GM10266 (cell line): ENCODE data around the gene TMC3.

Experiments used
- DNase-seq: peaks from one replicate; pipeline ENCODE4 v3.0.0; 2012; ENCODE audit errors: extremely low spot score
- CTCF ChIP-seq: IDR thresholded peaks from 2 replicates; pipeline ENCODE4 v1.5.1; 2012; ENCODE audit warnings: mild to moderate bottlenecking, low read depth; ENCODE audit not compliant: control insufficient read depth, insufficient read depth; ENCODE audit errors: missing control alignments

Gene TMC3

GRCh38 chr15:81304226-81304625 lies 69.8 kb downstream of the TMC3 start:
- DNase-seq = no peak
- TF ChIP-seq CTCF = no peak

GRCh38 chr15:81303244-81304225 lies 70.5 kb downstream of the TMC3 start:
- DNase-seq = no peak
- no peak for TF ChIP-seq CTCF

GRCh38 chr15:81302701-81303109 lies 71.3 kb downstream of the TMC3 start:
- no peak for TF ChIP-seq CTCF
- DNase-seq = no peak

- TF ChIP-seq CTCF = no peak
- peak; percentile 49 for DNase-seq
Observed at GRCh38 chr15:81301815-81302399, 72.1 kb downstream of the TMC3 start.

- no peak for TF ChIP-seq CTCF
- DNase-seq = no peak
Observed at GRCh38 chr15:81301385-81301784, 72.6 kb downstream of the TMC3 start.

GRCh38 chr15:81299630-81300273 lies 74.3 kb downstream of the TMC3 start:
- TF ChIP-seq CTCF = no peak
- no peak for DNase-seq
